ENCODE data around the gene NHERF2.

The NHERF2 gene

DNA sequence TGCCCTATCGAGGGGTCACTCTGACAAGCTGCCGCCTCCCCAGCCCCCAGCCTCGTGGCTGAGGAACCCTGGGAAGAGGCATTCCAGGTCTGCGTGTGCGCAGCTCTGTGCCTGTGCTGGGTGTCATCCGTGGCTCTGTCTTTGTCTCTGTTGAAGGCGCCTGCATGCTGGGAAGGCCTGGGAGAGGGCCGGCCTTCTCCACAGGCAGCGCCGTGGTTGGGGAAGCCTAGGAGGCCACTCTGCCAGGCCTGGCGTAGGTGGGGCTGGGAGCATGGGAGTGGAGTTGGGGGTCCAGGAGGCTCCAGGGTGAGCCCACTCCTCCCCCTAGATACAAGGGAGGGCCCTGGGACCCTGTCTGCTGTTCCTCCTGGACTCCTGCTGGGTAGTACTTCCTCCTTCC is 3.3 kb downstream of the NHERF2 start:
- Histone ChIP-seq H3K14ac (ENCODE audit: low read length in 2 of 2) (no peak overlapping the region), H2BK5ac (ENCODE audit: low read depth, low read length, poor library complexity, severe bottlenecking) (peak overlapping the region; percentile 8), H2BK120ac (ENCODE audit: low read depth, low read length) (no peak overlapping the region), H3K27ac (ENCODE audit: low read length, poor library complexity, severe bottlenecking) (no peak overlapping the region), H2BK15ac (ENCODE audit: low read depth, poor library complexity, severe bottlenecking) (no peak overlapping the region), H4K8ac (ENCODE audit: low read length) (peak overlapping the region; percentile 42), H3K4ac (ENCODE audit: low read depth in 1 of 2, low read length in 2 of 2) (no peak overlapping the region), H3K4me3 (ENCODE audit: insufficient read depth in 1 of 2, low read depth in 1 of 2, low read length in 2 of 2) (no peak overlapping the region), H3K79me1 (replicated peaks; ENCODE audit: low read length, poor library complexity, severe bottlenecking) (peaks cover 7% of the 10 kb centered on the region), H3K27me3 (ENCODE audit: control insufficient read depth in 1 of 2, insufficient read depth in 1 of 2, low read length in 2 of 2) (peaks cover 0 to 15% of the 10 kb centered on the region in 2 experiments), H3K36me3 (ENCODE audit: control insufficient read depth in 1 of 2, insufficient read depth in 2 of 2, low read depth in 1 of 2, low read length in 2 of 2) (peaks cover 0 to 41% of the 10 kb centered on the region in 2 experiments), H3K23ac (ENCODE audit: low read length in 2 of 2) (no peak overlapping the region), H3K4me2 (ENCODE audit: low read length, poor library complexity, severe bottlenecking) (no peak overlapping the region), H2BK12ac (ENCODE audit: low read length in 2 of 2) (no peak overlapping the region), H3K9ac (ENCODE audit: low read length) (no peak overlapping the region), H3K18ac (ENCODE audit: low read depth in 1 of 2, low read length in 2 of 2) (no peak overlapping the region), H3K9me3 (ENCODE audit: control insufficient read depth, low read length) (no peaks in the 10 kb centered on the region), H2AK5ac (ENCODE audit: low read length, severe bottlenecking) (peak overlapping the region; percentile 72), H4K91ac (ENCODE audit: low read length) (peak overlapping the region; percentile 55), H3K4me1 (ENCODE audit: control insufficient read depth, insufficient read depth, low read depth, low read length) (peaks cover 74% of the 10 kb centered on the region), H2AFZ (ENCODE audit: low read depth, low read length) (no peak overlapping the region)
- no peak for DNase-seq
- WGBS: 80% methylated on average over 11 of the region's 11 CpGs

DNA sequence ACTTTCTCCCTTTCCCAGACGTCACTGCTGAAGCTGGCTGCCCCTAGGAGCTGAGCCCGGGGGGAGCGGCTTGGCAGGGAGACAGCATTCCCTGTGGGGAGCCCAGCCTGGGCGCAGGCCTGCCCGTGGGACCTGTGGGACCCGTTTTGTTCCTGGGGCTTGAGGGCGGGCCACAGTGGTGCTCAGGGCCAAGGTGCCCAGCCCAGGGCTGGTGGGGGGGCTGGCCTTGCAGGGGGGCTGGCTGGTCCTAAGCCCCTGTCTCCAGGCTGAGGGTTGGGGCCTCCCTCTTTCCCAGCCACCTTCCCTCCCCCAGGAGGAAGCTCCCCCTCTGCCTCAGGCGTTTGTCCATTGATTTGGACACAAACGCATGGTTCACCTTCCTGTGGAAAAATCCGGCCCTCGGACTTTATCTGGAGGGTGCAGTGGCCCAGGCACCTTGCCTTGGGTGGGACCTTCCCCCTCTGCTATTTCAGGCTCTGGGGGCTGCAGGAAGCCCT is 4.4 kb downstream of the NHERF2 start:
- peak overlapping the region; percentile 27 for H2BK120ac ChIP-seq (ENCODE audit: low read depth, low read length)
- H3K9me3 ChIP-seq (ENCODE audit: control insufficient read depth, low read length): no peaks in the 10 kb centered on the region
- H2AK5ac ChIP-seq (ENCODE audit: low read length, severe bottlenecking): peak overlapping the region; percentile 83
- H2BK5ac ChIP-seq (ENCODE audit: low read depth, low read length, poor library complexity, severe bottlenecking): no peak overlapping the region
- no peak overlapping the region for H3K27ac ChIP-seq (ENCODE audit: low read length, poor library complexity, severe bottlenecking)
- H3K23ac ChIP-seq (ENCODE audit: low read length in 2 of 2): no peak overlapping the region
- no peak overlapping the region for H4K91ac ChIP-seq (ENCODE audit: low read length)
- H2AFZ ChIP-seq (ENCODE audit: low read depth, low read length): no peak overlapping the region
- no peak overlapping the region for H4K8ac ChIP-seq (ENCODE audit: low read length)
- H3K18ac ChIP-seq (ENCODE audit: low read depth in 1 of 2, low read length in 2 of 2): no peak overlapping the region
- no peak overlapping the region for H3K9ac ChIP-seq (ENCODE audit: low read length)
- no peak overlapping the region for H3K4me3 ChIP-seq (ENCODE audit: insufficient read depth in 1 of 2, low read depth in 1 of 2, low read length in 2 of 2)
- H2BK12ac ChIP-seq (ENCODE audit: low read length in 2 of 2): no peak overlapping the region
- no peak for DNase-seq
- H3K36me3 ChIP-seq (ENCODE audit: control insufficient read depth in 1 of 2, insufficient read depth in 2 of 2, low read depth in 1 of 2, low read length in 2 of 2): peaks cover 0 to 47% of the 10 kb centered on the region in 2 experiments
- no peak overlapping the region for H3K14ac ChIP-seq (ENCODE audit: low read length in 2 of 2)
- H3K4me1 ChIP-seq (ENCODE audit: control insufficient read depth, insufficient read depth, low read depth, low read length): peaks cover 79% of the 10 kb centered on the region
- peaks cover 7% of the 10 kb centered on the region for H3K79me1 ChIP-seq (replicated peaks; ENCODE audit: low read length, poor library complexity, severe bottlenecking)
- H2BK15ac ChIP-seq (ENCODE audit: low read depth, poor library complexity, severe bottlenecking): no peak overlapping the region
- no peak overlapping the region for H3K4me2 ChIP-seq (ENCODE audit: low read length, poor library complexity, severe bottlenecking)
- WGBS: 94% methylated on average over 10 of the region's 11 CpGs
- H3K4ac ChIP-seq (ENCODE audit: low read depth in 1 of 2, low read length in 2 of 2): no peak overlapping the region
- H3K27me3 ChIP-seq (ENCODE audit: control insufficient read depth in 1 of 2, insufficient read depth in 1 of 2, low read length in 2 of 2): peaks cover 0 to 9% of the 10 kb centered on the region in 2 experiments

DNA sequence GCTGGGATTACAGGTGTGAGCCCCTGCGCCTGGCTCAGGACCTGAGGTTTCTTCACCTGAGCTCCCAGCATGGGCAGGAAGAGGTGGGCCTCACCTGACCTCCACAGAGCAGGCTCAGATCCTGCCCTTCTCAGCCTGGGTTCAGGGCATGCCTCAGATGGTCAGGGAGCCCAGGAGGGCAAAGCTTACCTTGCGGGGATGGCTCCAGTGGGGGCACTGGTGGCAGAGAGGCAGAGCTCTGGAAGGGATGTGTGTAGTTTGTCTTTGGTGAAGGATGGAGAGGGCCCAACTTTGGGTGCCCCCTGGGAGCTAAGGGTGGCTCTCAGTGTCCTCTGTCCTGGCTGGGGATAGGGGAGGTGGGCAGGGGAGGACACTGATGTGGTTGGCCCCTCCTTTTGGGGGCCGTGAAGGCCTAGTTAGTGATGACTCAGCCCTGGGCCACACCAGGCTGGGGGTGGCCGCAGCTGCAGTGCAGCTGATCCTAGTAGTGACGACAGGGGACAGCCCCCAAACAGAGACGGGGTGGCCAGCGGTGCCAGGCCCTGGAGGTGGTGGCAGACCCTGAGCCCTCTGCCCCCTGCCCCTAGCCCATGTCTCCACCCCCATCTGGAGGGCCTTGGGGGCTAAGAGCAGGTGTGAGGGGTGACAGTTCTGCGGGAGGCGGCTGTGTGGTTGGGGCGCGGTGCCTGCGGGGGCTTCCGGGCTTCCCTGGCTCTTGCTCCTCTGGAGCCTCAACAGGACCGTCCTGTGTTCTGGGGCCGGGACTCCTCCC is 5.8 kb downstream of the NHERF2 start:
- peak overlapping the region; percentile 93 for H2BK120ac ChIP-seq (ENCODE audit: low read depth, low read length)
- H3K79me1 ChIP-seq (replicated peaks; ENCODE audit: low read length, poor library complexity, severe bottlenecking): peaks cover 11% of the 10 kb centered on the region
- no peak overlapping the region for H2BK5ac ChIP-seq (ENCODE audit: low read depth, low read length, poor library complexity, severe bottlenecking)
- H3K4ac ChIP-seq (ENCODE audit: low read depth in 1 of 2, low read length in 2 of 2): peak overlapping the region; percentile 92
- H3K9ac ChIP-seq (ENCODE audit: low read length): peak overlapping the region; percentile 70
- peaks cover 0 to 7% of the 10 kb centered on the region in 2 experiments for H3K27me3 ChIP-seq (ENCODE audit: control insufficient read depth in 1 of 2, insufficient read depth in 1 of 2, low read length in 2 of 2)
- peak overlapping the region; percentile 29 to 93 for H2BK12ac ChIP-seq (ENCODE audit: low read length in 2 of 2)
- WGBS: 70% methylated on average over 13 of the region's 15 CpGs
- H2AFZ ChIP-seq (ENCODE audit: low read depth, low read length): no peak overlapping the region
- peak overlapping the region; percentile 61 for H3K4me2 ChIP-seq (ENCODE audit: low read length, poor library complexity, severe bottlenecking)
- peak overlapping the region; percentile 37 to 46 for H3K23ac ChIP-seq (ENCODE audit: low read length in 2 of 2)
- peak overlapping the region; percentile 92 for H2BK15ac ChIP-seq (ENCODE audit: low read depth, poor library complexity, severe bottlenecking)
- no peak overlapping the region for H3K4me3 ChIP-seq (ENCODE audit: insufficient read depth in 1 of 2, low read depth in 1 of 2, low read length in 2 of 2)
- peak; percentile 66 for DNase-seq
- H3K27ac ChIP-seq (ENCODE audit: low read length, poor library complexity, severe bottlenecking): peak overlapping the region; percentile 82
- H4K91ac ChIP-seq (ENCODE audit: low read length): peak overlapping the region; percentile 78
- H3K18ac ChIP-seq (ENCODE audit: low read depth in 1 of 2, low read length in 2 of 2): peak overlapping the region; percentile 60 to 94
- peak overlapping the region; percentile 66 for H2AK5ac ChIP-seq (ENCODE audit: low read length, severe bottlenecking)
- no peak overlapping the region for H3K14ac ChIP-seq (ENCODE audit: low read length in 2 of 2)
- H4K8ac ChIP-seq (ENCODE audit: low read length): peak overlapping the region; percentile 69
- peaks cover 86% of the 10 kb centered on the region for H3K4me1 ChIP-seq (ENCODE audit: control insufficient read depth, insufficient read depth, low read depth, low read length)
- H3K9me3 ChIP-seq (ENCODE audit: control insufficient read depth, low read length): no peaks in the 10 kb centered on the region
- H3K36me3 ChIP-seq (ENCODE audit: control insufficient read depth in 1 of 2, insufficient read depth in 2 of 2, low read depth in 1 of 2, low read length in 2 of 2): peaks cover 0 to 60% of the 10 kb centered on the region in 2 experiments
